GM19372 (cell line): ENCODE data around the gene SWAP70.

Experiments
- ATAC-seq: cut with Tn5 transposase; IDR thresholded peaks from one replicate; pipeline ENCODE4 v1.9.1; 2021; ENCODE audit warnings: mild to moderate bottlenecking, low read depth, moderate library complexity; ENCODE audit not compliant: unreplicated experiment

Gene SWAP70

DNA sequence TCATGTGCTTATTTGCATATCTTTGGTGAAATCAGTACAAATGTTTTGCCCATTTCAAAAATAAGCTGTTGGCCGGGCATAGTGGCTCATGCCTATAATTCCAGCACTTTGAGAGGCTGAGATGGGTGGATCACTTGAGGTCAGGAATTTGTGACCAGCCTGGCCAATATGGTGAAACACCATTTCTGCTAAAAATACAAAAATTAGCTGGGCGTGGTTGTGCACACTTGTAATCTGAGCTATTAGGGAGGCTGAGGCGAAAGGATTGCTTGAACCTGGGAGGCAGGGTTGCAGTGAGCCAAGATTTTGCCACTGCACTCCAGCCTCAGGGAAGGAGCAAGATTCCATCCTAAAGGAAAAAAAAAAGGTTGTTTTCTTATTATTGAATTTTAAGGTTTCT, 136.0 kb downstream of the SWAP70 start:
- ATAC-seq, result no peak

DNA sequence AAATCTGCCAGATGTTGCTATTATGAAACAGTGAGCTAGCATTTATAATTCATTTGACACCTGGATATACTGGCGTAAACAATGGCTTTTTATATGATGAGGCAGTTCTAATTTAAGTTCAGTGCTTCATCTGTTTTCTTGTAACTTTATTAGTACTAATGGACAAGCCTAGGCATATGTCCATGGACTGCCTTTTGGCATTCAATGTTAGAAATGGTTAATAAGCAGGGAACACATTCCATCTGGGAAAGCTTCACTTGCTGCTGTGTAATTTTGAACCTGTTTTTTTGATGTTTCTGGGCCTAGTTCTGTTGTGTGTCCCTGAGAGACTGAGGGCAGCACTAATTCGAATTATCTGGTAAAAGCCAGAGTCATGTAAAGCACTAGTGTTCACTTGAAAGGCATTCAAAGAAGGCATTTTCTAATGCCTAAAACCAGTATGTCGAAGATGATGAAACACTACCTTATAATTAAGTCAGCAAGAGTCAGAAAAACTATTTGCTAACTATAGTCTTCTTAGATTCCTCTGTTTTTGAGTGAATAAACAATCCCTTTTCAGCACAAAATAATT, 138.5 kb downstream of the SWAP70 start:
- no peak for ATAC-seq
